Liver (tissue), 9 donors: ENCODE measurements around the gene SLMAP. TPM values are rescaled to one million over a fixed set of nuclear protein-coding genes. Genes with fewer than 3 reads are reported as not detected.

Experiments used
- DNase-seq: peaks from one replicate; pipeline ENCODE4 v3.0.0-alpha.2; 2017; ENCODE audit warnings: low spot score
- H3K27ac ChIP-seq, 2 donors: one replicate each; pipeline ENCODE4 v1.7.0; 2013; ENCODE audit warnings: inconsistent platforms in 2 of 2, low read length in 2 of 2, control low read depth in 1 of 2, low read depth in 1 of 2, mild to moderate bottlenecking in 1 of 2
- H3K27me3 ChIP-seq, 4 donors: one replicate each; pipeline versions ENCODE4 v1.6.1 to v1.7.0; 2013; ENCODE audit warnings: low read length in 3 of 4, inconsistent platforms in 1 of 4, mild to moderate bottlenecking in 1 of 4, moderate library complexity in 1 of 4; ENCODE audit not compliant: control insufficient read depth in 4 of 4, insufficient read depth in 4 of 4
- H3K36me3 ChIP-seq, 4 donors: one replicate each; pipeline versions ENCODE4 v1.6.1 to v1.7.0; 2013; ENCODE audit warnings: low read length in 3 of 4, mild to moderate bottlenecking in 3 of 4, low read depth in 1 of 4, moderate library complexity in 1 of 4; ENCODE audit not compliant: control insufficient read depth in 4 of 4, insufficient read depth in 3 of 4
- H3K4me1 ChIP-seq, 4 donors: one replicate each; pipeline versions ENCODE4 v1.6.1 to v1.7.0; 2013; ENCODE audit warnings: low read length in 3 of 4, mild to moderate bottlenecking in 3 of 4, moderate library complexity in 1 of 4; ENCODE audit not compliant: control insufficient read depth in 4 of 4, insufficient read depth in 4 of 4
- H3K4me3 ChIP-seq, 3 donors: one replicate each; pipeline versions ENCODE4 v1.6.1 to v1.7.0; 2013; ENCODE audit warnings: low read length in 3 of 3, control low read depth in 1 of 3, low read depth in 1 of 3, mild to moderate bottlenecking in 1 of 3
- H3K9ac ChIP-seq, 2 donors: one replicate each; pipeline ENCODE4 v1.7.0; 2013; ENCODE audit warnings: low read length in 2 of 2, mild to moderate bottlenecking in 2 of 2, moderate library complexity in 2 of 2, control low read depth in 1 of 2, low read depth in 1 of 2
- H3K9me3 ChIP-seq, 4 donors: one replicate each; pipeline versions ENCODE4 v1.6.1 to v1.7.0; 2013; ENCODE audit warnings: low read length in 3 of 4; ENCODE audit not compliant: control insufficient read depth in 4 of 4
- FOXA1 ChIP-seq: IDR thresholded peaks from 2 replicates; pipeline ENCODE4 v1.6.1; 2016; ENCODE audit warnings: antibody characterized with exemption
- FOXA2 ChIP-seq: IDR thresholded peaks from 2 replicates; pipeline ENCODE4 v1.6.1; 2016; ENCODE audit warnings: antibody characterized with exemption
- GABPA ChIP-seq, 2 donors: IDR thresholded peaks in 1 of 2; conservative IDR thresholded peaks in 1 of 2; 2 replicates each; pipeline ENCODE4 v1.6.1; 2016; ENCODE audit warnings: antibody characterized with exemption in 2 of 2, mild to moderate bottlenecking in 1 of 2, moderate library complexity in 1 of 2
- HNF4G ChIP-seq: IDR thresholded peaks from 2 replicates; pipeline ENCODE4 v1.6.1; 2016; ENCODE audit warnings: antibody characterized with exemption
- JUND ChIP-seq, 2 donors: IDR thresholded peaks; 2 replicates each; pipeline ENCODE4 v1.6.1; 2016; ENCODE audit warnings: antibody characterized with exemption in 2 of 2
- NR2F2 ChIP-seq: IDR thresholded peaks from 2 replicates; pipeline ENCODE4 v1.6.1; 2016; ENCODE audit warnings: antibody characterized with exemption
- RAD21 ChIP-seq, 2 donors: IDR thresholded peaks; 2 replicates each; pipeline ENCODE4 v1.6.1; 2016; ENCODE audit warnings: antibody characterized with exemption in 2 of 2, mild to moderate bottlenecking in 2 of 2
- RXRA ChIP-seq, 2 donors: IDR thresholded peaks; 2 replicates each; pipeline ENCODE4 v1.6.1; 2017 to 2018; ENCODE audit warnings: antibody characterized with exemption in 2 of 2, mild to moderate bottlenecking in 1 of 2
- YY1 ChIP-seq: IDR thresholded peaks from 2 replicates; pipeline ENCODE4 v1.6.1; 2016; ENCODE audit warnings: antibody characterized with exemption, mild to moderate bottlenecking
- ZBTB33 ChIP-seq: IDR thresholded peaks from 2 replicates; pipeline ENCODE4 v1.6.1; 2016; ENCODE audit warnings: antibody characterized with exemption
- WGBS: extraction: QIAGEN DNeasy Blood & Tissue Kit; methylation state at CpG from one replicate; pipeline ENCODE4 v1.1.7; 2013; 5-methylcytosine and 5-hydroxymethylcytosine counted together
- polyA plus RNA-seq, 2 donors: library from polyadenylated mRNA; stranded (reverse) in 1 of 2; unstranded in 1 of 2; fragments of 200-250 nt in 1 of 2; fragments of >200 nt in 1 of 2; fragmentation: Nextera tagmentation in 1 of 2; extraction: Ambion mirVana in 1 of 2; gene quantifications; one replicate each; pipeline versions ENCODE4 v1.2.1 to v1.2.3, GENCODE V29; 2013 to 2015
- total RNA-seq, 2 donors: library from RNA; depleted of rRNA; stranded (reverse); fragments of >200 nt; gene quantifications; one replicate each; pipeline ENCODE4 v1.2.3, GENCODE V29; 2014
- TF ChIP-seq, protein P1 (sequence below): IDR thresholded peaks from 2 replicates; pipeline ENCODE4 v1.6.1; 2016; ENCODE audit warnings: antibody characterized with exemption
- donor health status: healthy.
- donor health status: healthy.
- donor health status: healthy.
- donor health status: healthy.
- donor health status: healthy.

The SLMAP gene
- total and polyA plus RNA-seq, 4 donors = 10.2 to 37.8 (median 19.4) TPM

DNA sequence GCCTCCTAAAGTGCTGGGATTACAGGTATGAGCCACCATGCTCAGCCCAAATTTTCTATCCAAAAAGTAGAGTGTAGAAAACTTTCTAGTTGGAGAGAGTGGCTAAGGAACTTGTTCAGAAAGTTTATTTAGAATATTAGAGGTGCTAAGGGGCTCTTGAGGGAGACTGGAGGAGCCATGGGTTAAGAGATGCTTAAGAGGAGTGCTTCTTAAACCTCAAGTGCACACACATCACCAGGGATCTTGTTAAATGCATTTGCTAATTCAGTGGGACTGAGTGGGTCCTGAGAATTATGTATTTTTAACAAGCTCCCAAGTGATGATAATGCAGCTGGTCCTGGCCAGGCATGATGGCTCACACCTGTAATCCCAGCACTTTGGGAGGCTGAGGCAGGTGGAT, 29.7 kb upstream of the SLMAP start:
- no peaks in the 10 kb centered on the region for H3K36me3 ChIP-seq
- no peak for DNase-seq
- H3K9ac ChIP-seq = no peak overlapping the region
- H3K27me3 ChIP-seq = no peaks in the 10 kb centered on the region
- H3K9me3 ChIP-seq = no peaks in the 10 kb centered on the region
- no peak overlapping the region for H3K4me3 ChIP-seq
- no peaks in the 10 kb centered on the region for H3K4me1 ChIP-seq
- TF ChIP-seq YY1 = no peak
- TF ChIP-seq, protein P1, sequence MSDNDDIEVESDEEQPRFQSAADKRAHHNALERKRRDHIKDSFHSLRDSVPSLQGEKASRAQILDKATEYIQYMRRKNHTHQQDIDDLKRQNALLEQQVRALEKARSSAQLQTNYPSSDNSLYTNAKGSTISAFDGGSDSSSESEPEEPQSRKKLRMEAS = no peak
- no peak for TF ChIP-seq NR2F2
- no peak overlapping the region for H3K27ac ChIP-seq

DNA sequence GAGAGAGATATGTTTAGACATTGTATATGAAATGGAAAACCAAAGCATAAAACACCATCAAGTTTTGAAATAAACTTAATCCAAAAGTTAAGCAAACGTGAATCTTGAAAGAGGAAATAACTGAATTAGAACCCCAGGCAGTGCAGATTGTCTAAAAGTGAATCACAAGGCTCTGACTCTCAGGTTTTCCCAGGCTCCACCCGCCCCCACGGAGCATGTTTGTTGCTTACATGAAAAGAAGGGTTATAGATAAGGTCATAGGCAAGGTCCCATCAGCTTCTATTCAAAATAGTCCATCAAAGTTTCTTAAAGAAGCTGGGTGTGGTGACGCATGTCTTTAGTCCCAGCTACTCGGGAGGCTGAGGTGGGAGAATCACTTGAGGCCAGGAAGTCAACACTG, 29.0 kb upstream of the SLMAP start:
- TF ChIP-seq JUND (IDR thresholded peaks at IDR 0.05) (no peak), RXRA (IDR thresholded peaks at IDR 0.05) (no peak), RAD21 (IDR thresholded peaks at IDR 0.05) (no peak), HNF4G (no peak), FOXA2 (no peak)
- TF ChIP-seq, protein P1 = no peak
- no peaks in the 10 kb centered on the region for H3K27me3 ChIP-seq
- H3K9me3 ChIP-seq = no peaks in the 10 kb centered on the region

DNA sequence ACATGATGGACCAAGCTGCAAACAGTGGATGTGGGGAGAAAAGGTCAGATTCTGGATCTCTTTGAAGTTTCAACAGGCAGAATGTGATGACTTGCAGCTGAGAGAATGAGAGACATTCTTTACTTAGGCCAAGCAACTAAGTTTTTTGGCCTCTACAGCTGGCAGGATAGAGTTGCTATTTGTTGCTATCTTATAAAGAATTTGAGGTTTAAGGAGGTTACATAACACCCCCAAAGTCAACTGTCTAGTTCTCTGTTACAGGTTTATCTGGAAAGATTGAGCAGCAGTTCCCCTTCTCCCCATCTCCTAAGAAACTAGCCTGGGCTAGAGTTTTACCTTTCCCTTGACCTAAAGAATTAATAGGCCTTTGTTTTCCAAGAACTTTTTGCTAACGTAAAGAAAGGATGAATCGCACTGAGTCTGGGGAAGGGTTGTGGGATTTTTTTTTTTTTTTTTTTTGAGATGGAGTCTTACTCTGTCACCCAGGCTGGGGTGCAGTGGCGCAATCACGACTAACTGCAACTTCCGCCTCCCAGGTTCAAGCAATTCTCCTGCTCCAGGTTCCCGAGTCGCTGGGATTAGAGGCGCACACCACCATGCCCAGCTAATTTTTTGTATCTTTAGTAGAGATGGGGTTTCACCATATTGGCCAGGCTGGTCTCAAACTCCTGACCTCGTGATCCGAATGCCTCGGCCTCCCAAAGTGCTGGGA, 26.6 kb upstream of the SLMAP start:
- H3K36me3 ChIP-seq = no peaks in the 10 kb centered on the region
- H3K27me3 ChIP-seq = no peaks in the 10 kb centered on the region
- no peaks in the 10 kb centered on the region for H3K4me1 ChIP-seq
- no peak for TF ChIP-seq FOXA2
- no peak for TF ChIP-seq GABPA (IDR thresholded peaks at IDR 0.05 in 1 of 2, conservative IDR thresholded peaks at IDR 0.05 in 1 of 2)
- TF ChIP-seq, protein P1 = no peak
- no peak for TF ChIP-seq RXRA (IDR thresholded peaks at IDR 0.05)
- TF ChIP-seq FOXA1 = no peak
- no peak for TF ChIP-seq ZBTB33
- no peaks in the 10 kb centered on the region for H3K9me3 ChIP-seq
- H3K4me3 ChIP-seq = no peak overlapping the region
- WGBS = 90% methylated on average over 11 of the region's 11 CpGs
- no peak overlapping the region for H3K9ac ChIP-seq
- no peak overlapping the region for H3K27ac ChIP-seq
- no peak for DNase-seq

More for the DNA sequence above, 29.0 kb upstream of the SLMAP start:
- no peak for DNase-seq
- H3K27ac ChIP-seq = no peak overlapping the region
- H3K36me3 ChIP-seq = no peaks in the 10 kb centered on the region
- WGBS = 93% methylated on average over 5 of the region's 5 CpGs
- H3K4me3 ChIP-seq = no peak overlapping the region
- H3K4me1 ChIP-seq = no peaks in the 10 kb centered on the region
- H3K9ac ChIP-seq = no peak overlapping the region
